ENCODE results near the gene NADSYN1.

NADSYN1 gene

DNA sequence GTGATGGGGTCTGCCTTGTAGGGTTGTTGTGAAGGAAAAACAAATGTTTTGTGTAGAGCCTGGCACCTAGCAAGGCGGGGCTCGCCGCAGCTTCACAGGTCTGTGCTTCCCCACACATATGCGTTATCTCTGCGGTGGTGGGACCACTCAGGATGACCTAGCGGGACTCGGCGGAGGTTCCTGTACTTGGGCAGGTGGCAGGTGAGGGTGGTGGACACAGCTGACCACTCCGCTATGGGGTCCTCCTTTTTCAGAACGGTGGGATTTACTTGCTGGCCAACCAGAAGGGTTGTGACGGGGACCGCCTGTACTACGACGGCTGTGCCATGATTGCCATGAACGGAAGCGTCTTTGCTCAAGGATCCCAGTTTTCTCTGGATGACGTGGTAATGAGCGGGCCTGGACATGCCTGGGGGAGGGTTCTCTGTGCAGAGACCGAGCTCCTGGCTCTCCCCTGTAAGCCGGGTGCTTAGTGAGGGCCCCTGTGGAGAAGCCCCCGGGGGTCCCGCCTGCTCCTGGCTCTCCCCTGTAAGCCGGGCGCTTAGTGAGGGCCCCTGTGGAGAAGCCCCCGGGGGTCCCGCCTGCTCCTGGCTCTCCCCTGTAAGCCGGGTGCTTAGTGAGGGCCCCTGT is 21.3 kb downstream of the NADSYN1 start:
- FAIRE-seq: no peak

DNA sequence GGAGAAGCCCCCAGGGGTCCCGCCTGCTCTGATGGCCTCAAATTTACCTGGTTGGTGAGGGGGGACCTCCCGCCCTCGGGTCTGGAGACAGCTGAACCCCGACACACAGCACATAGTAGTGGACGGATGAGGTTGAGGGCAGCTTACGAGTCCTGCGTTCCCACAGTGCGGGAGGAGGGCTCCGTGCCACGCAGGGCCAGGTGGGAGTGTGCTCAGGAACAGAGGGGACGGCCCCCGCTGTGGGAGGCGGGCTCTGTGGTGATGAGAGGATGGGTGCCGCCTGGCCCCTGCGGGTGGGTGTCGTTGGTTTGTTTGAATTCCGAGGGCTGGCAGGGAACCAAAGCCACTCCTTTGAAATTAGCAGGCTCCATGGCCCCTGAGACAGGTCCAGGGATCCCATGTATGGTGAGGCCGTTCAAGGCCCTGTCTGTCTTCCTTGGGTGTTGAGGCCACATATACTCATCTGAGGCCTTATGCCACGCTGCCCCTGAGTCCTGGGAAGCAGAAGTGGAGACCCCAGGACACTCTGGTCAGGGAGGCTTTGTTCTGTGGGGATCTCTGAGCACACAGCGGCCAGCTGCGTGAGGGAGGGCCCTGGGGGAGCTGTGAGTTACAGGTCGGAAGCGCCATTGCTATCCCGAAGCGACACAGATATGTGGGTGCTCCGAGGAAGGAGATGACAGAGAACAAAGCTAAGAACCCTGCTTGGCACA is 21.9 kb downstream of the NADSYN1 start:
- no peak for FAIRE-seq

DNA sequence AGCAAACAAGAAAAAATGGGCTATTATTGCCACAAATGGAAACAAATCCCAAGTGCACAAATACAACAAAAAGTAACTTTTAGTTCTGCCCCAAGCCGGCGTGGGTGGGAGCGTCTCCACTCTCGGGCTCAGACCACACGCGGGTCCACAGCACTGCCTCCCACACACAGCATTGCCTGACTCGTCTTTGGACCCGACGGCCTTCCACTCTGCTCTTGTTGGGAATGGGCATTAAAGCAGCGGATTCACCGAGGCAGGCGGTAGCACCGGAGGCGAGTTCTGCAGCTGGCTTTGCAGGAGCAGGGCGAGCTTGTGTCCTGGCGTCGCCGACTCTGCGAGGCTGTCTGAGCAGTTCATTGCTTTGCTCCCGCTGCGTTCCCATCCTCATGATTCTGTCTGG is 23.0 kb downstream of the NADSYN1 start:
- FAIRE-seq: no peak

DNA sequence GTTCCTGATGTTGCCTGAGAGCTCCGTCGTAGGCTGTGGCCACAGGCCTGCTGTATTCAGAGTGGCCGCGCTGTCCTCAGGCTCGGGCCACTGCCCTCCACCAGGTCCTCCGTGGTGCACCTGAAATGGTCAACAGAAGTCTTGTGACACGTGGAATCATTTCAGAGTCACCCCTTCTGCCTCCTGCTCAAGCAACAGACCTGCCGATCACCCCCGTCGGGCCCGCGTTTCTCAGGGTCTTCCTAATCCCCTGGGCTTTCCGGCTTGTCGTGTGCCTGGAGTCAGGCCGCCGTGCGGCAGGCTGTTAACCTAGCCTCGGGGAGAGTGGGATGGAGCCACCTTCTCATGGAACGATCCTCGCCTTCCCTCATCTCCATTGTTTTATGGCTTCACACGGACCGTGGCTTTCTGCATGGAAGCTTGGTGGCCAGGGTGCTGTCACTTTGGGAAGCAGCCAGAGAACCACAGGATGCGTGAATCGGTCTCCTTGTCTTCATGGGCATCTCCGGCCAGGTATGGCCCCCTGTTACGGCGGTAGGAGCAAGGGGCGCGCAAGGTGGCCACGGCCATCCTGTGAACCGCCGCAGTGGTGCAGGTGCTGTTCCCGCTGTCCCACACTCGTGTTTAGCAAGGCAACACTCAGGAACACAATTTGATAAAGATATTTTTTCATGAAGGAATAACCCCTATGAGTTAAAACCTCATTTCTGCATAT is 24.1 kb downstream of the NADSYN1 start:
- FAIRE-seq: no peak

DNA sequence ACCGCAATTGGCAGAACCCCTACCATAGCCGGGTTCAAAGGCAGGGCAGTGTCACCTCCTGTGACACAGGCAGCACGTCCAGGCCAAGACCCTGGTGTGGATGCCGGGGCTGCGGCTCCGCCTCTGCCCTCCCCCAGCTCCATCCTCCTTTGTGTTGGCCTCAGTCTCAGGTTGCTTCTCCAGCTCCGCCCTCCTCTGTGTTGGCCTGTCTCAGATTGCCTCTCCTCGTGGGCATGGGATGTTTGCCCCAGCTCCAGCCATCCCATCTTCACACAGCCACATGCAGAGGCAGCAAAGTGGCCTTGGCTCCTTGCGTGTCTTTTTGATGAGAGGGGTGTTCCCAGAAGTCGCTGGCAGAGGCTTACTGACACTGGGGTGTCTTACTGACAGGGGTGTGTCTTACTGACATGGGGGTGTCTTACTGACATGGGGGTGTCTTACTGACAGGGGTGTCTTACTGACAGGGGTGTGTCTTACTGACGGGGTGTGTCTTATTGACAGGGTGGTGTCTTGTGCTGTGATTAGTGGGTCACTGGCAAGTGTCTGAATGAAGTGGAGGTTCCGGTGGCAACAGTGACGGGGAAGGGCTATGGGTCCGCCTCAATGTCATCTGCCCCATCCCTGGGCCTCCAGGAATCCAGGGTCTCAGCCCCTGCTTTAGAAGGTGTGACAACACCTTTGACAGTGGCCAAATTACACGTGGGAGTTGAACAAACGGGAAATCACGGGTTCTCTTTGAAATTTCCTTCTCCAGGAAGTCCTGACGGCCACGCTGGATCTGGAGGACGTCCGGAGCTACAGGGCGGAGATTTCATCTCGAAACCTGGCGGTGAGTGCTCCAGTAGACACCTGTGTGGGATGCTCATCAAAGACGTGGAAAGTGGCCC is 24.9 kb downstream of the NADSYN1 start:
- FAIRE-seq: no peak

DNA sequence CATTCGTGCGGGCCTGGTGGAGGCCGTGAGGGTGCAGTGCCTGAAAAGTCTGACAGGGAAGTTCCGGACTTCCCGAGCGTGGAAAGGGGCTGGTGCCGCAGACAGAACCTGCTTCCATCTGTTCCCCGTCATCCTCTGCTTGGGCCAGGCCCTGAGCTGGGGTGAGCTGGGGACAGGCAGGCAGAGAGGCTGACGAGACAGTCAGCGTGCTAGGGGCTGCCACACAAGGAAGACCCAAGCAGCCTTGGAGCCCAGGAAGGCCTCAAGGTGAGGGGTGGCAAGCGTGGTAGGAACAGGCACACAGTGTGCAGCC is 25.5 kb downstream of the NADSYN1 start:
- no peak for FAIRE-seq

DNA sequence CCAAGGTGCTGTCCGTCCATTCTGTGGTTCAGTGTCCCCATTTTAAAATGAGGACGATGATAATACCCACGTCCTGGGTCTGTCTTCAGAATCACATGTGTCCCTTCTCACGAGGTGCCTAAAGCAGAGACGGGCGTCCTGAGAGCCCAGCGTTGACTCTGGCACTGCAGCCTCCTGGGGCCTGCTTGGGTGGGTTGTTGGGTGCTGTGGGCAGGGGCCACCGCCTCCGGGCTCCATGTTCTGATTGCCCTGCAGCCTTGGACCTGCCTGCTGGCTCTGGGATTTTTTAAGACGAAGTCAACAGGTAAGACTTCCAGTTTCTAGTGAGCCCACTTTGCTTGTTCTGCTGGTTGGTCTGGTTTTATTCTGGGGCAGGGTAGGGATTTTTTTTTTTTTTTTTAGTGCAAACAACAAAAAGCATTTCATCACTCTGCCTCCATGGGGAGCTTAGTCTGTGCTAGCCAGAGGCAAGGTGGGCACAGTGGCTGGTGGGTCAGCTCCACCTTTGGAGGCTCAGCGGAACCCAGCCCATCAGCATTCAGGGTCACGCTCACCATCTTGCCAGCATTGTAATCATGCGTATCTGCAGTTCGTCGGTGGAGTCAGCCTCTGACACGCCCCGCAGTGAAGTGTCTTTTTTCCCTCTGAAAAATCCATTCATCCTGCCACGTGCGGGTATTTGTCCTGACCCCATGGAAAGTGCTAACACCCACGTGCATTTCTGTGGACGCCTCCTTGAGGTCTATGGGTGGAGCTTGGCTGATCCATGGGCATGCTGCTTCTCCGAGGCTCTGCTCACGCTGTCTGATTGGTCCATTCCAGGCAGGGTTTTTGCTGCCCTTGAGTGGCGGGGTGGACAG is 28.3 kb downstream of the NADSYN1 start:
- FAIRE-seq: no peak

DNA sequence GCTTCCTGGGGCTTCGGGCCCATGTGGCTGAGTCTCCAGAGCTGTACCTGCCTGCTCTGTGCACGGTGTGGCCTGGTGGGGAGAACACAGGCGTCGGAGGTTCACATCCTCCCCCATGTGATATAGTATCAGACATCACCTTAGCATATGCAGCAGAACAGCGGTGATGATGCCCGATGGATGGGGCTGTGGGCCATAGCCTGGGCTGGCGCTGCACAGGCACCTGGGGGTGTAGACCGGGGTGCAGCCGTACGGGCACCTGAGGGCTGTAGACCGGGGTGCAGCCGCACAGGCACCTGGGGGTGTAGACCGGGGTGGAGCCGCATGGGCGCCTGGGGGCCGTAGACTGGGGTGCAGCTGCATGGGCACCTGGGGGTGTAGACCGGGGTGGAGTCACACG is 29.2 kb downstream of the NADSYN1 start:
- no peak for FAIRE-seq

DNA sequence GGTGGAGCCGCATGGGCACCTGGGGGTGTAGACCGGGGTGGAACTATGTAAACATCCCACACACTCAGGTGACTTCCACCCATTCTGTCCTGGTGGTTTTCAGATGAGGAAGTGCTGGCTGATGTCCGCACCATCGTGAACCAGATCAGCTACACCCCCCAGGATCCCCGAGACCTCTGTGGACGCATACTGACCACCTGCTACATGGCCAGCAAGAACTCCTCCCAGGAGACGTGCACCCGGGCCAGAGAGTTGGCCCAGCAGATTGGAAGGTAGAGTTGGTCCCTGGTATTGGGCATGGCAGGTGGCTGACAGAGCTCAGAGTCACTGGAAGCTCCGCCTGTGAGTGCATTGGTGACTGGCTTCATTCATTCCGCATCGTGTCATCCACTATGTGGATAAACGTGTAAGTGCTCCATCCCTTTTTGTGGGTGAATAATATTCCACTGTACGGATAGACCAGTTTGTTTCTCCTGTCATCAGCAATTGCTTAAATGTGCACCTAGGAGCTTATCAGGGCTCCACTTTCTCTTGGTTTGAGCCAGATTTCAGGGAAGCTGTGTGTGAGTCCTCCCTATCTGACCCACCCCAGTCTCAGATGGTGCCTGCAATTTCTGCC is 29.9 kb downstream of the NADSYN1 start:
- FAIRE-seq: no peak

DNA sequence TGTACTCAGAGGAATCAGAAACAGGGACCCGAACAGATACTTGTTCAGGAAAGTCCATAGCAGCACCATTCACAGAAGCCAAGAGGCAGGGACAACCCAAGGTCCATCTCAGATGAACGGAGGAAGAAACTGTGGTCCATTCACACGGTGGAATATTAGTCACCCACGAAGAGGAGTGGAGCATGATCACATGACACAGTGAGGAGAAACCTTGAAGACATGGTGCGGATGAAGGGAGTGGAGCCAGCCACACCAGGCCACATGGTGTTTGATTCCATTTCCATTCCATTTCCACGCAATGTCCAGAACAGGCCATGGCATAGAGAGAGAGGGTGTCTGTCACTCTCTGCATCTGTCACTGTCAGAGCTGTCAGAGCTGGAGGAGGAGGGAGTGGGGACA is 30.7 kb downstream of the NADSYN1 start:
- FAIRE-seq: no peak

DNA sequence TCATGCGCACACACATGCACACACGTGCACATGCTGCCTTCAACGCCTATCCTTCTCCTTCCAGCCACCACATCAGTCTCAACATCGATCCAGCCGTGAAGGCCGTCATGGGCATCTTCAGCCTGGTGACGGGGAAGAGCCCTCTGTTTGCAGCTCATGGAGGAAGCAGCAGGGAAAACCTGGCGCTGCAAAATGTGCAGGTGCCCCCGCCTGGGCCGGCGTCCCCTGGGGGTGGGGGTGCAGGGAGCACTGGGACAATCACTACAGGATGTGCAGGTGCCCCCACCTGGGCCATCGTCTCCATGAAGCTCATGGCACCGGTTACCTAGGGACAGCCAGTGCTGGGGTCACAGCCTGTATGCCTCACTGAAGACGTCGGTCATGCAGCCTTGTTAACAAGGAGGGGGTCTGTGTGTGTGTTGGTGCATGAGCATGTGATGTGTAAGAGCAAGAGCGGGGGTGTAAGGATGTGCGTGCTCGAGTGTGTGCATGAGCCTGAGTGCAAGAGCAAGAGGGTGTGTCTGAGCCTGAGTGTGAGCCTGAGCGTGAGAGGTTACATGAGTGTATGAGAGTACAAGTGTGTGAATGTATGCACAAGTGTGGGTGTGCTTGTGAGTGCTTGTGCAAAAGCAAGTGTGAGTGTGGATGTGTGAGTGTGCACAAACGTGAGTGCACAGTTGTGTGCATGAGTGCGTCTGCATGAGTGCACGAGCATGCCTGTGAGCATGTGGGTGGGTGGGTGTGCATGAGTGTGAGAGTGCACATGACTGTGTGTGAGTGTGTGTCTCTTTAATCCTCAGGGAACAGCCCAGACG is 31.5 kb downstream of the NADSYN1 start:
- FAIRE-seq: no peak

DNA sequence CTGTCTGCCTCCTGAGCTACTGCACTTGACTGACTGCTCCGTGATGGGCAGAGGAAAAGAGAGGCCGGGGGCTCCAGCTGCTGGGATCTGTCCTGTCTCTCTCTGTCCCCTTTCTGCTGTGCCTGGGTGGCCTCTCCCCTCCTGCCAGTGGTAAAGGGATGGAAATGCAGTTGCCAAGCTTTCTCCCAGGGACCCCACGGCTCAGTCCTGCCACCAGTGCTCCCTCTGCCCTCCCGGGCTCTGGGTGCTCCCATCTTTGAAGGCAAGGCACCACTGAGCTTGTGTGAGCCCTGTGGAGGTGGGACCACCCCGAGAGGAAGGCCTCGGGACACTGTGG is 32.0 kb downstream of the NADSYN1 start:
- FAIRE-seq: no peak

DNA sequence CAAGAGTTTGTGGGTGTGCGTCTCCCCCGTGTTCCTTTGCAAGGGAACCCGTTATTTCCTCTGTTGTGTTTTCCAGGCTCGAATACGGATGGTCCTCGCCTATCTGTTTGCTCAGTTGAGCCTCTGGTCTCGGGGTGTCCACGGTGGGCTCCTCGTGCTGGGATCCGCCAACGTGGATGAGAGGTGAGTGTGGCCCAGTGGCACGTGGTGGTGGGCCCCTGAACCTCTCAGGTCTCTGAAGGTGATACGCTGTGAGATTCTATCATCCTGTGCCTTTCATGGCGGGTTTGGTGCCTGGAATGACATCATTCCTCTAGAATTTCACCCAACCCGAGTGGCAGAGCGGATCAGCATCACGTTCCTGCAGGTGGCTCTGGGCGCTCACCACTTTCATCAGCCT is 32.5 kb downstream of the NADSYN1 start:
- FAIRE-seq: no peak

DNA sequence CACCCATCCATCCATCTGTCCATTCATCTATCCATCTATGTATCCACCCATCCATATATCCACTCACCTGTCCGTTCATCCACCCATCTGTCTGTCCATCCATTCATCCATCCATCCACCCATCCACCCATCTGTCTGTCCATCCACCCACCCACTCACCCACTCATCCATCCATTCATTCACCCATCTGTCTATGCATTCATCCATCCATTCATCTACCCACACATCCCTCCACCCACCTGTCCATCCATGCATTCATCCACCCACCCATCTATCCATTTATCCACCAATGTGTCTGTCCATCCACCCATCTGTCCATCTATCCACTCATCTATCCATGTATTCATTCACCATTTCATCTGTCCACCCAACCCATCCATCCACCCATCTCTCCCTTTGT is 33.3 kb downstream of the NADSYN1 start:
- FAIRE-seq: no peak

DNA sequence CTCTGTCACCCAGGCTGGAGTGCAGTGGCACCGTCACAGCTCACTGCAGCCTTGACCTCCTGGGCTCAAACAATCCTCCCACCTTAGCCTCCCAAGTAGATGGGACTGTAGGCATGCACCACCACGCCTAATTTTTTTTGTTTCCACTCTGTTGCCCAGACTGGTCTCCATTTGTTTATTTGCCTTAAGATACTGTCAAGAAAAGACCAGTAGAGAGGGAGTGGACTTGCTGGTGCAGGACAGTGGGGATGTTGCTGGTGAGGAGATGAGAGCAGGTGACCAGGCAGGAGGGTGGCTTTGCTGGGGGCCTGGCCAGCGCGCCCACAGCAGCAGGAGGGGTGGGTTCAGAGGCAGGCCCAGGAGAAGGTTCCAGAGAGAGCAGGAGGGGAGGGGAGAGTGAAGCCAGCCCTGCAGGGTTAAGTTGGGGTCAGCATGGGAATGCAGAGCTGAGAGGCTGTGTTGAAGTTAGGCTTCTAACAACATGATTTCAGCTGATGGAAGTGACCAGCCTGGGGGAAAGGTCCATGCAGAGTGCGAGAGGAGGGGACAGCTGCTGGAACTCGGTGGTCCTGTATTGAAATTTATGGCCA is 35.8 kb downstream of the NADSYN1 start:
- FAIRE-seq: no peak

DNA sequence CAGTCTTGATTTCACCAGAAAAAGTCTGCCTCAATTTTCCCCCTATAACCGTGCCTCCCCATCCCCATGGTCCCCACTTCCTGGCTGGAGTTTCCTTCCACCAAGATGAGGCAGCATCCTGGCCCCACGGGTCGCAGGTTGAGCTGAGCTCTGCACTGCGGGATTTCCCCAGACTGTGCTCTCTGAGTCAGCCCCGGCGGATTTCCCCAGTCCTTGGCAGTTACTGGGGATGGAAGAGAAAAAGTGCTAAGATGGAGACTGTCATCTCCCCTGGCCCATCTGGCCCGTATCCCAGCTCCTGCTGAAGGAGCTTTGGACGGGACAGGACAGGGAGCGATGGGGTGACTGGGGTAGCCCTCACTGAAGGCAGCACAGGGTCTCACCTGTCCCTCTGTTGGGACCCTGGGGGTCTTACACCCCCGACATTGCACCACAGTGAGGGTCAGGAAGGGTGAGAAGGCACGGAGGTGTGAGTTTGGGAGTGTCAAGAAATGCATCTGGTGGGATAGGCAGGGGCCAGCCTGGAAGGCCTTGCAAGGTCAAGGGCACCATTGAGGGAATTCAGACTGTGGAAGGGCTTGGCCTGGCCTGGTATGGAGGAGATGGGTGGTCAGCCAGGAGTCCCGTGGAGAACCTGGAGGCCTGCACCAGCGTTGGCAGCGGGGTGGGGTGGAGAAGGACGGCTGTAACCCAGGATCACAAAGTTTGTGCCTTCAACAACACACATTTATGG is 36.5 kb downstream of the NADSYN1 start:
- no peak for FAIRE-seq

DNA sequence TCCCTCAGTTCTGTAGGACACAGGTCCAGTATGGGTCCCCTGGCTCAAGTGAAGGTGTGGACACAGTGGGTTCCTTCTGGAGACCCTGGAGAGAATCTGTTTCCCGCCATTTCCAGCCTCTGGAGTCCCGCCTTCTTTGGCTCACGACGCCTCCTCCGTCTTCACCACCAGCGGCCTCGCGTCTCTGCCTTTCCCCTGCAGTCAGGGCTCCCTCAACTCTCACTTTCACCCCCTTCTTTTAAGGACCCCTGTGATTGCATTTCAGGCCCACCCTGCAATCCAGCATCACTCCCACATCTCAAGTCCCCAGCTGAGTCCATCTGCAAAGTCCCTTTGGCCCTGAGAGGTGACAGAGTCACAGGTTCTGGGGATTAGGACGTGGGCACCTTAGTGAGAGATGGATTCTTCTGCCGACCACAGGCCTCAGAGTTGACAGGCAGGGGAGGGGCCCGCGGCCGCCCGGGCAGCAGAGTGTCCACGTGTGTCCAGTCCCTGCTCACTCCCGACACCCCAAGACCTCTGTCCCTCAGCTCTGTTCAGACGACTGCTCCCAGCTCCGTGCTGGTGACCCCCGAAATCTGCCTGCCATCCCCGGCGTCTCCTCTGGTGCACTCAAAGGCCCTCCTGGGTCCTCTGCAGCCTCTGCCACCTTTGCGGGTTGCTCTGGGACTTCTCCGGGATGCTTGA is 37.2 kb downstream of the NADSYN1 start:
- no peak for FAIRE-seq

DNA sequence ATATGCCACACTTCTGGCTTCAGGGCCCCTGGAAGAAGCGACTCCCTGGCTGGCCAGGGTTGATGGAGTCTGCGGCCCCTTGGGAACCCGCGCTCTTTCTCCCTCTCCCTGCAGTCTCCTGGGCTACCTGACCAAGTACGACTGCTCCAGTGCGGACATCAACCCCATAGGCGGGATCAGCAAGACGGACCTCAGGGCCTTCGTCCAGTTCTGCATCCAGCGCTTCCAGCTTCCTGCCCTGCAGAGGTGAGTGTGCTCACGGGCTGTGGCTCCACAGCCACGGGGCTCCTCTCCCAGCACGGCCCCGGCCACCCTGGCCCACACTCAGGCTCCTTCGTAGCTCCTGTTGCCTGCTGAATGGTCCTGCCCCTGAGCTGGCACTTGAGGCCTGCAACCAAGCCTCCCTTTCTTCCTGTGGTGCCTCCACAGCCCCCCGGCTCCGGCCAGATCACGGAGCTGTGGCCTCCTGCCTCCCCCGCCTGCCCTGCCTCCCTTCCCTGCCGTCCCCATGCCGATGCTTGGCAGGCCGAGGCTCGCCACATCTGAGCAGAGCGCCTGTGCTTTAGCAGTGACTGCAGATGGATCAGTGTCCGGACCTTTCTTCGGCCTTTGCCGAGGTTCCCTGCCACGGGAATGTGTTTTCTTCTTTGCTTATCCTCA is 37.9 kb downstream of the NADSYN1 start:
- FAIRE-seq: no peak

DNA sequence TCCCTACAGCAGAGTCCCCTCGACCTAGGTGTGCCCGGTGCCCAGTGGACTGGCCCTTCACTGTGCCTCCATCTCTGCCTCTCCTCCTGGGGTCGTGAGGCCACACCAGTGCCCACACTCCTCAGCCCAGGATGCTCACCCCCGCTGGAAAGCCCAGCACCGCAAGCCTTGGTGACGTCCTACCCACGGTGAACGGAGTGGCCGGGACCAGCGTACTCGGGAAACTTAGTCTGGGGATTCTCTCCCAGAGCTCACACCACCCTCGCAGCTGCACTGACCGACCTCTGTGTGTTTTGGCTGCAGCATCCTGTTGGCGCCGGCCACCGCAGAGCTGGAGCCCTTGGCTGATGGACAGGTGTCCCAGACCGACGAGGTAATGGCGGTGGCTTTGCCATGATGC is 38.5 kb downstream of the NADSYN1 start:
- no peak for FAIRE-seq

Data from G401.6 (cell line).